HEK293 (cell line): ENCODE measurements around the gene SYNGR1.

Experiments used
- CTCF ChIA-PET: fragments of 350-600 bp; formaldehyde crosslinking; extraction: SDS; loops from one replicate; lab custom pipeline; 2021; ENCODE audit warnings: antibody characterized with exemption; lab: Yijun Ruan, JAX
- POLR2A ChIA-PET: fragments of 300-600 bp; formaldehyde crosslinking; extraction: SDS; loops from one replicate; lab custom pipeline; 2020; ENCODE audit warnings: antibody characterized with exemption, inconsistent platforms; lab: Yijun Ruan, JAX
- H3K27ac ChIP-seq: fragments of 200-500 bp; sonication (Bioruptor generic); 2 replicates; pipeline ENCODE4 v1.5.1; 2014; ENCODE audit warnings: low read depth, low read length, control low read depth, inconsistent platforms; ENCODE audit errors: extremely low read depth
- H3K36me3 ChIP-seq, 2 experiments: fragments of 200-500 bp in 1 of 2; sonication (Bioruptor generic) in 1 of 2; 1 replicate in 1 of 2; 2 replicates in 1 of 2; pipeline ENCODE4 v1.5.1; 2014 to 2017; ENCODE audit warnings: inconsistent platforms in 2 of 2, low read length in 2 of 2; ENCODE audit not compliant: control insufficient read depth in 2 of 2, insufficient read depth in 1 of 2
- H3K4me1 ChIP-seq: fragments of 200-500 bp; sonication (Bioruptor generic); 2 replicates; pipeline ENCODE4 v1.5.1; 2014; ENCODE audit warnings: mild to moderate bottlenecking, low read length, inconsistent platforms; ENCODE audit not compliant: control insufficient read depth, insufficient read depth
- H3K4me3 ChIP-seq: 2 replicates; pipeline ENCODE4 v1.5.1; 2011; ENCODE audit warnings: low read depth, mild to moderate bottlenecking, control low read depth, low read length, moderate library complexity
- H3K9me3 ChIP-seq: fragments of 200-500 bp; sonication (Bioruptor generic); 2 replicates; pipeline ENCODE4 v1.5.1; 2014; ENCODE audit warnings: low read depth, low read length, inconsistent platforms; ENCODE audit not compliant: control insufficient read depth, insufficient read depth
- EGR2 ChIP-seq: fragments of 450-650 bp; formaldehyde crosslinking; IDR thresholded peaks from 2 replicates; pipeline ENCODE4 v1.5.1; 2016; ENCODE audit warnings: low read depth, missing biosample characterization, missing genetic modification characterization
- GLIS2 ChIP-seq: fragments of 450-650 bp; formaldehyde crosslinking; IDR thresholded peaks from 2 replicates; pipeline ENCODE4 v1.5.1; 2016; ENCODE audit warnings: missing biosample characterization, missing genetic modification characterization
- OVOL3 ChIP-seq: fragments of 450-650 bp; formaldehyde crosslinking; IDR thresholded peaks from 2 replicates; pipeline ENCODE4 v1.5.1; 2016; ENCODE audit warnings: missing biosample characterization, missing genetic modification characterization
- PRDM1 ChIP-seq: fragments of 450-650 bp; formaldehyde crosslinking; IDR thresholded peaks from 2 replicates; pipeline ENCODE4; 2016; ENCODE audit warnings: missing biosample characterization, missing genetic modification characterization
- SCRT2 ChIP-seq: fragments of 450-650 bp; formaldehyde crosslinking; IDR thresholded peaks from 2 replicates; pipeline ENCODE4 v1.5.1; 2016; ENCODE audit warnings: missing biosample characterization, missing genetic modification characterization
- YY2 ChIP-seq: fragments of 450-650 bp; formaldehyde crosslinking; IDR thresholded peaks from 2 replicates; pipeline ENCODE4 v1.5.1; 2016; ENCODE audit warnings: missing biosample characterization, missing genetic modification characterization
- ZBTB1 ChIP-seq: fragments of 450-650 bp; formaldehyde crosslinking; IDR thresholded peaks from 2 replicates; pipeline ENCODE4 v1.5.1; 2016; ENCODE audit warnings: missing biosample characterization, missing genetic modification characterization
- ZNF114 ChIP-seq: fragments of 450-650 bp; formaldehyde crosslinking; IDR thresholded peaks from 2 replicates; pipeline ENCODE4 v1.5.0; 2017; ENCODE audit warnings: missing biosample characterization, missing genetic modification characterization
- ZNF157 ChIP-seq: fragments of 450-650 bp; formaldehyde crosslinking; IDR thresholded peaks from 2 replicates; pipeline ENCODE4 v1.5.1; 2016; ENCODE audit warnings: missing biosample characterization, missing genetic modification characterization
- ZNF223 ChIP-seq: fragments of 450-650 bp; formaldehyde crosslinking; IDR thresholded peaks from 2 replicates; pipeline ENCODE4 v1.5.1; 2016; ENCODE audit warnings: missing biosample characterization, missing genetic modification characterization
- ZNF350 ChIP-seq: fragments of 450-650 bp; formaldehyde crosslinking; IDR thresholded peaks from 2 replicates; pipeline ENCODE4 v1.5.0; 2017; ENCODE audit warnings: missing biosample characterization, mild to moderate bottlenecking, missing genetic modification characterization
- ZNF48 ChIP-seq: fragments of 450-650 bp; formaldehyde crosslinking; IDR thresholded peaks from 2 replicates; pipeline ENCODE4 v1.5.1; 2016; ENCODE audit warnings: missing biosample characterization, missing genetic modification characterization
- ZNF501 ChIP-seq: fragments of 450-650 bp; formaldehyde crosslinking; IDR thresholded peaks from 2 replicates; pipeline ENCODE4 v1.5.1; 2016; ENCODE audit warnings: missing biosample characterization, missing genetic modification characterization
- ZNF544 ChIP-seq: fragments of 450-650 bp; formaldehyde crosslinking; IDR thresholded peaks from 2 replicates; pipeline ENCODE4 v1.5.0; 2017; ENCODE audit warnings: missing biosample characterization, missing genetic modification characterization
- ZNF585B ChIP-seq: fragments of 450-650 bp; formaldehyde crosslinking; IDR thresholded peaks from 2 replicates; pipeline ENCODE4 v1.5.1; 2016; ENCODE audit warnings: missing biosample characterization, missing genetic modification characterization
- ZNF624 ChIP-seq: fragments of 450-650 bp; formaldehyde crosslinking; IDR thresholded peaks from 2 replicates; pipeline ENCODE4 v1.5.1; 2017; ENCODE audit warnings: missing biosample characterization, missing genetic modification characterization
- ZNF677 ChIP-seq: fragments of 450-650 bp; IDR thresholded peaks from 2 replicates; pipeline ENCODE4 v1.5.0; 2018; ENCODE audit warnings: missing biosample characterization, mild to moderate bottlenecking, missing genetic modification characterization, moderate library complexity
- TF ChIP-seq, protein P1 (sequence below): IDR thresholded peaks from 2 replicates; pipeline ENCODE4 v1.6.1; 2011; ENCODE audit warnings: mild to moderate bottlenecking, low read depth, low read length, borderline replicate concordance
- TF ChIP-seq, protein P2 (sequence below): fragments of 450-650 bp; formaldehyde crosslinking; IDR thresholded peaks from 2 replicates; pipeline ENCODE4 v1.5.1; 2017; ENCODE audit warnings: missing biosample characterization, missing genetic modification characterization
- TF ChIP-seq, protein P3 (sequence below): fragments of 450-650 bp; formaldehyde crosslinking; IDR thresholded peaks from 2 replicates; pipeline ENCODE4 v1.5.1; 2016; ENCODE audit warnings: missing biosample characterization, missing genetic modification characterization, low read depth
- TF ChIP-seq, protein P4 (sequence below): fragments of 450-650 bp; formaldehyde crosslinking; conservative IDR thresholded peaks from 2 replicates; pipeline ENCODE4 v1.5.1; 2016; ENCODE audit warnings: low read depth, missing biosample characterization, missing genetic modification characterization
- TF ChIP-seq, protein P5 (sequence below): fragments of 450-650 bp; formaldehyde crosslinking; IDR thresholded peaks from 2 replicates; pipeline ENCODE4 v1.5.1; 2016; ENCODE audit warnings: missing biosample characterization, missing genetic modification characterization
- TF ChIP-seq, protein P6 (sequence below): sonication (generic); formaldehyde crosslinking; IDR thresholded peaks from 2 replicates; pipeline ENCODE4 v1.8.1; 2022; ENCODE audit warnings: mild to moderate bottlenecking, moderate library complexity, missing genetic modification reagents
- TF ChIP-seq, protein P7 (sequence below): fragments of 450-650 bp; formaldehyde crosslinking; IDR thresholded peaks from 2 replicates; pipeline ENCODE4 v1.5.1; 2016; ENCODE audit warnings: missing biosample characterization, missing genetic modification characterization

The SYNGR1 gene

DNA sequence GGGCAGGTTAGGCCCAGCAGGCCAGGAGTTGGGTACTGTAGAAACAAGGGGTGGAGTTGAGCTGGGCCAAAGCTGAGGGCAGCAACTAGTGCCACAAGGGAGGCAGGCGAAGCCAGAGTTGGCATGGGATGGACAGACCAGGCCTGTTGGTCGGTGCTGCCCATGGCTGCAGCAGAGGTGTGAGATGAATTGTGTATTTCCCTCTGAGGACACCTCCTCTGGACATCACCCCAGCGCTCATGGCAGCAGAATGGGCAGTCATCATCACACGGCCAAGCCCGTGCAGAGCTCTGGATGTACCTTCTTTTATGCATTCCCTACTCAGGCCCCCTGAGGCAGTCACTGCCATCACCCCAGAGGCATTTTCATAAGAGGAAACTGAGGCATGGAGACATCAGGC, 70.1 kb downstream of the SYNGR1 start:
- POLR2A ChIA-PET, result no interaction called here
- TF ChIP-seq ZNF48 (tag by site-specific recombination), result no peak
- TF ChIP-seq, protein P1, sequence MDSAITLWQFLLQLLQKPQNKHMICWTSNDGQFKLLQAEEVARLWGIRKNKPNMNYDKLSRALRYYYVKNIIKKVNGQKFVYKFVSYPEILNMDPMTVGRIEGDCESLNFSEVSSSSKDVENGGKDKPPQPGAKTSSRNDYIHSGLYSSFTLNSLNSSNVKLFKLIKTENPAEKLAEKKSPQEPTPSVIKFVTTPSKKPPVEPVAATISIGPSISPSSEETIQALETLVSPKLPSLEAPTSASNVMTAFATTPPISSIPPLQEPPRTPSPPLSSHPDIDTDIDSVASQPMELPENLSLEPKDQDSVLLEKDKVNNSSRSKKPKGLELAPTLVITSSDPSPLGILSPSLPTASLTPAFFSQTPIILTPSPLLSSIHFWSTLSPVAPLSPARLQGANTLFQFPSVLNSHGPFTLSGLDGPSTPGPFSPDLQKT, result no peak
- TF ChIP-seq, protein P2, sequence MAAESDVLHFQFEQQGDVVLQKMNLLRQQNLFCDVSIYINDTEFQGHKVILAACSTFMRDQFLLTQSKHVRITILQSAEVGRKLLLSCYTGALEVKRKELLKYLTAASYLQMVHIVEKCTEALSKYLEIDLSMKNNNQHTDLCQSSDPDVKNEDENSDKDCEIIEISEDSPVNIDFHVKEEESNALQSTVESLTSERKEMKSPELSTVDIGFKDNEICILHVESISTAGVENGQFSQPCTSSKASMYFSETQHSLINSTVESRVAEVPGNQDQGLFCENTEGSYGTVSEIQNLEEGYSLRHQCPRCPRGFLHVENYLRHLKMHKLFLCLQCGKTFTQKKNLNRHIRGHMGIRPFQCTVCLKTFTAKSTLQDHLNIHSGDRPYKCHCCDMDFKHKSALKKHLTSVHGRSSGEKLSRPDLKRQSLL (tag by site-specific recombination), result no peak
- no peak for TF ChIP-seq ZBTB1 (tag by site-specific recombination)
- no peak for TF ChIP-seq ZNF501 (tag by site-specific recombination)
- TF ChIP-seq, protein P3, sequence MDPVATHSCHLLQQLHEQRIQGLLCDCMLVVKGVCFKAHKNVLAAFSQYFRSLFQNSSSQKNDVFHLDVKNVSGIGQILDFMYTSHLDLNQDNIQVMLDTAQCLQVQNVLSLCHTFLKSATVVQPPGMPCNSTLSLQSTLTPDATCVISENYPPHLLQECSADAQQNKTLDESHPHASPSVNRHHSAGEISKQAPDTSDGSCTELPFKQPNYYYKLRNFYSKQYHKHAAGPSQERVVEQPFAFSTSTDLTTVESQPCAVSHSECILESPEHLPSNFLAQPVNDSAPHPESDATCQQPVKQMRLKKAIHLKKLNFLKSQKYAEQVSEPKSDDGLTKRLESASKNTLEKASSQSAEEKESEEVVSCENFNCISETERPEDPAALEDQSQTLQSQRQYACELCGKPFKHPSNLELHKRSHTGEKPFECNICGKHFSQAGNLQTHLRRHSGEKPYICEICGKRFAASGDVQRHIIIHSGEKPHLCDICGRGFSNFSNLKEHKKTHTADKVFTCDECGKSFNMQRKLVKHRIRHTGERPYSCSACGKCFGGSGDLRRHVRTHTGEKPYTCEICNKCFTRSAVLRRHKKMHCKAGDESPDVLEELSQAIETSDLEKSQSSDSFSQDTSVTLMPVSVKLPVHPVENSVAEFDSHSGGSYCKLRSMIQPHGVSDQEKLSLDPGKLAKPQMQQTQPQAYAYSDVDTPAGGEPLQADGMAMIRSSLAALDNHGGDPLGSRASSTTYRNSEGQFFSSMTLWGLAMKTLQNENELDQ (tag by site-specific recombination), result no peak
- TF ChIP-seq ZNF350, result no peak
- TF ChIP-seq, protein P4, sequence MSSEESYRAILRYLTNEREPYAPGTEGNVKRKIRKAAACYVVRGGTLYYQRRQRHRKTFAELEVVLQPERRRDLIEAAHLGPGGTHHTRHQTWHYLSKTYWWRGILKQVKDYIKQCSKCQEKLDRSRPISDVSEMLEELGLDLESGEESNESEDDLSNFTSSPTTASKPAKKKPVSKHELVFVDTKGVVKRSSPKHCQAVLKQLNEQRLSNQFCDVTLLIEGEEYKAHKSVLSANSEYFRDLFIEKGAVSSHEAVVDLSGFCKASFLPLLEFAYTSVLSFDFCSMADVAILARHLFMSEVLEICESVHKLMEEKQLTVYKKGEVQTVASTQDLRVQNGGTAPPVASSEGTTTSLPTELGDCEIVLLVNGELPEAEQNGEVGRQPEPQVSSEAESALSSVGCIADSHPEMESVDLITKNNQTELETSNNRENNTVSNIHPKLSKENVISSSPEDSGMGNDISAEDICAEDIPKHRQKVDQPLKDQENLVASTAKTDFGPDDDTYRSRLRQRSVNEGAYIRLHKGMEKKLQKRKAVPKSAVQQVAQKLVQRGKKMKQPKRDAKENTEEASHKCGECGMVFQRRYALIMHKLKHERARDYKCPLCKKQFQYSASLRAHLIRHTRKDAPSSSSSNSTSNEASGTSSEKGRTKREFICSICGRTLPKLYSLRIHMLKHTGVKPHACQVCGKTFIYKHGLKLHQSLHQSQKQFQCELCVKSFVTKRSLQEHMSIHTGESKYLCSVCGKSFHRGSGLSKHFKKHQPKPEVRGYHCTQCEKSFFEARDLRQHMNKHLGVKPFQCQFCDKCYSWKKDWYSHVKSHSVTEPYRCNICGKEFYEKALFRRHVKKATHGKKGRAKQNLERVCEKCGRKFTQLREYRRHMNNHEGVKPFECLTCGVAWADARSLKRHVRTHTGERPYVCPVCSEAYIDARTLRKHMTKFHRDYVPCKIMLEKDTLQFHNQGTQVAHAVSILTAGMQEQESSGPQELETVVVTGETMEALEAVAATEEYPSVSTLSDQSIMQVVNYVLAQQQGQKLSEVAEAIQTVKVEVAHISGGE, result no peak
- TF ChIP-seq, protein P5, sequence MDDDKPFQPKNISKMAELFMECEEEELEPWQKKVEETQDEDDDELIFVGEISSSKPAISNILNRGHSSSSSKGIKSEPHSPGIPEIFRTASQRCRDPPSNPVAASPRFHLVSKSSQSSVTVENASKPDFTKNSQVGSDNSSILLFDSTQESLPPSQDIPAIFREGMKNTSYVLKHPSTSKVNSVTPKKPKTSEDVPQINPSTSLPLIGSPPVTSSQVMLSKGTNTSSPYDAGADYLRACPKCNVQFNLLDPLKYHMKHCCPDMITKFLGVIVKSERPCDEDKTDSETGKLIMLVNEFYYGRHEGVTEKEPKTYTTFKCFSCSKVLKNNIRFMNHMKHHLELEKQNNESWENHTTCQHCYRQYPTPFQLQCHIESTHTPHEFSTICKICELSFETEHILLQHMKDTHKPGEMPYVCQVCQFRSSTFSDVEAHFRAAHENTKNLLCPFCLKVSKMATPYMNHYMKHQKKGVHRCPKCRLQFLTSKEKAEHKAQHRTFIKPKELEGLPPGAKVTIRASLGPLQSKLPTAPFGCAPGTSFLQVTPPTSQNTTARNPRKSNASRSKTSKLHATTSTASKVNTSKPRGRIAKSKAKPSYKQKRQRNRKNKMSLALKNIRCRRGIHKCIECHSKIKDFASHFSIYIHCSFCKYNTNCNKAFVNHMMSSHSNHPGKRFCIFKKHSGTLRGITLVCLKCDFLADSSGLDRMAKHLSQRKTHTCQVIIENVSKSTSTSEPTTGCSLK, result no peak
- TF ChIP-seq YY2 (tag by site-specific recombination), result no peak
- TF ChIP-seq ZNF624, result no peak
- no peaks in the 10 kb centered on the region for H3K9me3 ChIP-seq
- no peak overlapping the region for H3K27ac ChIP-seq
- peaks cover 35 to 88% of the 10 kb centered on the region in 2 experiments; a peak in 2 of 3 replicates for H3K36me3 ChIP-seq
- H3K4me3 ChIP-seq, result no peak overlapping the region
- H3K4me1 ChIP-seq, result no peaks in the 10 kb centered on the region
- CTCF ChIA-PET, result no interaction called here

DNA sequence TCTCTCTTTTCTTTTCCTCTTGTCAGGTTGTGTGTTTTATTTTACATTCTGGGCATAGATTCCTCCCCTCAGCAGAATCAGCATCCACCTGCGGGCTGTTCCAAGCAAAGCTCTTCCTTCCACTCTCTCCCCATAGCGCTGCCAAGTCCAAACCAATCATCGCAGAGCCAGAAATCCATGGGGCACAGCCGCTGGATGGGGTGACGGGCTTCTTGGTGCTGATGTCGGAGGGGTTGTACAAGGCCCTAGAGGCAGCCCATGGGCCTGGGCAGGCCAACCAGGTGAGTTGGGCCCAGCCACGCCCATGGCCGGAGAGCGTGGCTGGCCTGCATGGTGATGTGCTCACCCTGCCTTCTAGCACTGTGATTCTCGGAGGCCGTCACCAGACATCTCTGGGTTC, 71.9 kb downstream of the SYNGR1 start:
- ChIA-PET POLR2A (interaction anchor here (1.6 kb wide), 1 partner anchor 22 kb away, joined by 3 read pairs; the partner anchor contains the start of gene TAB1), CTCF (interaction anchor here (0.5 kb wide), 1 partner anchor 78 kb away, joined by 3 read pairs; no protein-coding TSS in a partner anchor)
- Histone ChIP-seq H3K9me3 (no peaks in the 10 kb centered on the region), H3K4me1 (no peaks in the 10 kb centered on the region), H3K4me3 (no peak overlapping the region), H3K27ac (no peak overlapping the region), H3K36me3 (peaks cover 45 to 79% of the 10 kb centered on the region in 2 experiments; a peak in 2 of 3 replicates)
- TF ChIP-seq ZNF223 (tag by site-specific recombination), result no peak
- TF ChIP-seq ZNF157 (tag by site-specific recombination), result no peak
- no peak for TF ChIP-seq ZNF544
- TF ChIP-seq, protein P6, sequence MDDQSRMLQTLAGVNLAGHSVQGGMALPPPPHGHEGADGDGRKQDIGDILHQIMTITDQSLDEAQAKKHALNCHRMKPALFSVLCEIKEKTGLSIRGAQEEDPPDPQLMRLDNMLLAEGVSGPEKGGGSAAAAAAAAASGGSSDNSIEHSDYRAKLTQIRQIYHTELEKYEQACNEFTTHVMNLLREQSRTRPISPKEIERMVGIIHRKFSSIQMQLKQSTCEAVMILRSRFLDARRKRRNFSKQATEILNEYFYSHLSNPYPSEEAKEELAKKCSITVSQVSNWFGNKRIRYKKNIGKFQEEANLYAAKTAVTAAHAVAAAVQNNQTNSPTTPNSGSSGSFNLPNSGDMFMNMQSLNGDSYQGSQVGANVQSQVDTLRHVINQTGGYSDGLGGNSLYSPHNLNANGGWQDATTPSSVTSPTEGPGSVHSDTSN (CRISPR knock-in tag), result no peak
- TF ChIP-seq GLIS2, result no peak
- no peak for TF ChIP-seq OVOL3 (tag by site-specific recombination)
- no peak for TF ChIP-seq ZNF114 (tag by site-specific recombination)
- TF ChIP-seq SCRT2 (tag by site-specific recombination), result no peak
- no peak for TF ChIP-seq ZNF585B (tag by site-specific recombination)
- TF ChIP-seq, protein P7, sequence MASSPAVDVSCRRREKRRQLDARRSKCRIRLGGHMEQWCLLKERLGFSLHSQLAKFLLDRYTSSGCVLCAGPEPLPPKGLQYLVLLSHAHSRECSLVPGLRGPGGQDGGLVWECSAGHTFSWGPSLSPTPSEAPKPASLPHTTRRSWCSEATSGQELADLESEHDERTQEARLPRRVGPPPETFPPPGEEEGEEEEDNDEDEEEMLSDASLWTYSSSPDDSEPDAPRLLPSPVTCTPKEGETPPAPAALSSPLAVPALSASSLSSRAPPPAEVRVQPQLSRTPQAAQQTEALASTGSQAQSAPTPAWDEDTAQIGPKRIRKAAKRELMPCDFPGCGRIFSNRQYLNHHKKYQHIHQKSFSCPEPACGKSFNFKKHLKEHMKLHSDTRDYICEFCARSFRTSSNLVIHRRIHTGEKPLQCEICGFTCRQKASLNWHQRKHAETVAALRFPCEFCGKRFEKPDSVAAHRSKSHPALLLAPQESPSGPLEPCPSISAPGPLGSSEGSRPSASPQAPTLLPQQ, result no peak
- TF ChIP-seq EGR2 (tag by site-specific recombination), result no peak
- TF ChIP-seq ZNF677, result no peak
- TF ChIP-seq PRDM1 (tag by site-specific recombination), result no peak
